ENCODE data around the gene TMEM260.

GRCh38 chr14:56650048-56650447 lies 70.5 kb downstream of the TMEM260 start:
- TF ChIP-seq POLR2A (IDR thresholded peaks at IDR 0.05; ENCODE audit: low read depth, low read length) (no peak), POLR2AphosphoS5 (IDR thresholded peaks at IDR 0.05; ENCODE audit: low read depth, low read length) (no peak), TAF1 (IDR thresholded peaks at IDR 0.05; ENCODE audit: low read depth, low read length) (no peak), PAX5 (IDR thresholded peaks at IDR 0.05; ENCODE audit: insufficient read depth, low read length, severe bottlenecking) (no peak), SPI1 (IDR thresholded peaks at IDR 0.05; ENCODE audit: low read depth, low read length) (no peak)

Measured in GM12891 (cell line).